ENCODE results near the gene KRT74.

KRT74 gene

GRCh38 chr12:52517005-52517835 lies 56.4 kb downstream of the KRT74 start:
- Histone ChIP-seq H3K27me3 (ENCODE audit: control insufficient read depth, insufficient read depth, low read length) (peaks cover 62% of the 10 kb centered on the region), H3K9me3 (replicated peaks; ENCODE audit: low read length) (no peaks in the 10 kb centered on the region), H3K4me3 (ENCODE audit: low read length) (no peak overlapping the region), H3K9ac (ENCODE audit: low read depth, low read length) (no peak overlapping the region), H3K36me3 (ENCODE audit: insufficient read depth, low read length) (no peaks in the 10 kb centered on the region), H3K4me2 (ENCODE audit: low read length) (no peak overlapping the region), H3K4me1 (ENCODE audit: control insufficient read depth, insufficient read depth, low read length) (peaks cover 11% of the 10 kb centered on the region)

DNA sequence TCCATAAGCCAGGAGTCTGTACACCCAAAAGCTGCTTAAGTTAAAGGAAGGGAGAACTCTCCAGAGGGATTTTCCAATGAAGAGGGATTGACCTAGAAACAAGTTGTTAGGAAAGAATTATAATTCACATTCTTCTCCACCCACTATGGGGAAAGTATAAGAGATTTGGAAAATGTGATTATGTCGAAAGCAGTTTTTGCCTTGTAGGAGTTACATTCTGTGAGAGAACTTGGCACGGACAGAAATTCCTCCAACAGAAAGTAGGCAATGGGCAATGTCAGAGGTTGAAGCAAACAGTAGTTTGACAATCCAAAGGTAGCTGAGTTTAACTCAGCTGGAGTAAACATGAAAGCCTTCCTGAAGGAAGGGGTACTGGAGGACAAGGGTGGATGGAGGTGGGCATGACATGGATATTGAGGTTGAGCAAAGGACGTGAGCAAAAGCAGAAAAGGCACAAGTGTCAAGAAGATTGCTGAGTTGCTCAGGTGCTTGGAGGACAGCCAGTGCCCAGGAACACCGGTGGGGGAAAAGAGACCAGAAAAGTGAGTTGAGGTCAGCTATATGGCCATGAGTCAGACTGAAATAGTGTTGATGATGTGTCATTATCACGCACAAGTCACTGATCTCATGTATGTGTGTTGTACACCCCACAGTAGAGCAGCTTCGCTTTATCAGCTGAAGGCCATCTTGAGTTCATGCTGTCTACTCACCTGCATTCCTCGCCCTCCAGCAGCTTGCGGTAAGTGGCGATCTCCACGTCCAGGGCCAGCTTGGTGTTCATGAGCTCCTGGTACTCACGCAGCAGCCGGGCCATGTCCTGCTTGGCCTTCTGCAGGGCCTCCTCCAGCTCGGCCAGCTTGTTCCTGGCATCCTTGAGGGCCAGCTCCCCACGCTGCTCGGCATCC lies 57.5 kb downstream of the KRT74 start:
- Histone ChIP-seq H3K36me3 (ENCODE audit: insufficient read depth, low read length) (no peaks in the 10 kb centered on the region), H3K4me2 (ENCODE audit: low read length) (no peak overlapping the region), H3K27me3 (ENCODE audit: control insufficient read depth, insufficient read depth, low read length) (peaks cover 53% of the 10 kb centered on the region), H3K9me3 (replicated peaks; ENCODE audit: low read length) (no peaks in the 10 kb centered on the region), H3K9ac (ENCODE audit: low read depth, low read length) (no peak overlapping the region), H3K4me3 (ENCODE audit: low read length) (no peak overlapping the region), H3K4me1 (ENCODE audit: control insufficient read depth, insufficient read depth, low read length) (peaks cover 3% of the 10 kb centered on the region)
